SK-N-SH (cell line): Measurements from ENCODE around the gene PMP22. TPM values are rescaled to one million over a fixed set of nuclear protein-coding genes. Genes with fewer than 3 reads are reported as not detected.

Source experiments
- ELF1 ChIP-seq: IDR thresholded peaks from 2 replicates; pipeline ENCODE4 v1.4.0; 2012
- EP300 ChIP-seq, 2 experiments: IDR thresholded peaks; 2 replicates each; pipeline versions ENCODE4 v1.4.0 to v1.6.1; 2012; ENCODE audit warnings: borderline replicate concordance in 1 of 2, low read depth in 1 of 2, low read length in 1 of 2
- FOXJ3 ChIP-seq: sonication (generic); formaldehyde crosslinking; IDR thresholded peaks from 2 replicates; pipeline ENCODE4 v1.5.1; 2020; ENCODE audit warnings: mild to moderate bottlenecking, missing genetic modification reagents
- FOXM1 ChIP-seq: IDR thresholded peaks from 2 replicates; pipeline ENCODE4 v1.4.0; 2012; ENCODE audit warnings: low read depth, mild to moderate bottlenecking
- IRF3 ChIP-seq: fragments of 150-350 bp; IDR thresholded peaks from 2 replicates; pipeline ENCODE4 v1.6.1; 2016; ENCODE audit warnings: mild to moderate bottlenecking, low read depth, low read length
- MAX ChIP-seq: IDR thresholded peaks from 2 replicates; pipeline ENCODE4 v1.4.0; 2012; ENCODE audit warnings: low read depth
- MEF2A ChIP-seq: IDR thresholded peaks from 2 replicates; pipeline ENCODE4 v1.4.0; 2012; ENCODE audit warnings: low read depth, borderline replicate concordance
- MXI1 ChIP-seq: IDR thresholded peaks from 2 replicates; pipeline ENCODE4 v1.6.1; 2012; ENCODE audit warnings: mild to moderate bottlenecking, low read depth, low read length, improper control_type of control experiment
- PBX3 ChIP-seq: IDR thresholded peaks from 2 replicates; pipeline ENCODE4; 2012
- RAD21 ChIP-seq: IDR thresholded peaks from 2 replicates; pipeline ENCODE4 v1.6.1; 2012; ENCODE audit warnings: mild to moderate bottlenecking, low read length
- REST ChIP-seq: IDR thresholded peaks from 2 replicates; pipeline ENCODE4 v1.6.1; 2012; ENCODE audit warnings: mild to moderate bottlenecking, low read depth, low read length, moderate library complexity
- RFX5 ChIP-seq: IDR thresholded peaks from 2 replicates; pipeline ENCODE4 v1.6.1; 2012; ENCODE audit warnings: mild to moderate bottlenecking, improper control_type of control experiment, low read length
- SIN3A ChIP-seq: IDR thresholded peaks from 2 replicates; pipeline ENCODE4 v1.6.1; 2012; ENCODE audit warnings: low read depth, mild to moderate bottlenecking, low read length, moderate library complexity, borderline replicate concordance
- SMC3 ChIP-seq: IDR thresholded peaks from 2 replicates; pipeline ENCODE4 v1.6.1; 2012; ENCODE audit warnings: low read depth, low read length, improper control_type of control experiment
- TCF12 ChIP-seq: IDR thresholded peaks from 2 replicates; pipeline ENCODE4 v1.4.0; 2012
- TEAD4 ChIP-seq: IDR thresholded peaks from 2 replicates; pipeline ENCODE4 v1.4.0; 2012; ENCODE audit warnings: mild to moderate bottlenecking, borderline replicate concordance; ENCODE audit not compliant: insufficient read depth
- polyA plus RNA-seq, 3 experiments: library from polyadenylated mRNA; depleted of rRNA; stranded (reverse); fragments of >200 nt; gene quantifications; 2 replicates each; pipeline ENCODE4 v1.2.3, GENCODE V29; 2012

Gene PMP22
- polyA plus RNA-seq, 1 of the 3 experiments (the other 2 are of a cell fraction): 82.5 TPM

- TF ChIP-seq TCF12 (0 out of 2 replicates have a peak, but pooled peaks have one; percentile 6), FOXM1 (no peak), RAD21 (no peak; the same call in 1 of the 2 replicates), EP300 (IDR thresholded peaks at IDR 0.05; ENCODE audit: borderline replicate concordance in 1 of 2, low read depth in 1 of 2, low read length in 1 of 2) (no peak), IRF3 (no peak), FOXJ3 (CRISPR knock-in tag) (no peak), MAX (peak; percentile 74), ELF1 (no peak), TEAD4 (no peak), MEF2A (no peak), SMC3 (no peak; the same call in 1 of the 2 replicates), MXI1 (peak; percentile 29; the same call in 1 of the 2 replicates), RFX5 (no peak), PBX3 (no peak; the same call in 1 of the 2 replicates), REST (no peak), SIN3A (no peak)
These were observed 2.6 kb downstream of the PMP22 start (continued) for GRCh38 chr17:15262291-15263205.
